ENCODE data around the gene CUX1. TPM values are rescaled to one million over a fixed set of nuclear protein-coding genes. Genes with fewer than 3 reads are reported as not detected.

Gene CUX1
- total RNA-seq, 1 experiment from 2014 or later, result 64.3 TPM

DNA sequence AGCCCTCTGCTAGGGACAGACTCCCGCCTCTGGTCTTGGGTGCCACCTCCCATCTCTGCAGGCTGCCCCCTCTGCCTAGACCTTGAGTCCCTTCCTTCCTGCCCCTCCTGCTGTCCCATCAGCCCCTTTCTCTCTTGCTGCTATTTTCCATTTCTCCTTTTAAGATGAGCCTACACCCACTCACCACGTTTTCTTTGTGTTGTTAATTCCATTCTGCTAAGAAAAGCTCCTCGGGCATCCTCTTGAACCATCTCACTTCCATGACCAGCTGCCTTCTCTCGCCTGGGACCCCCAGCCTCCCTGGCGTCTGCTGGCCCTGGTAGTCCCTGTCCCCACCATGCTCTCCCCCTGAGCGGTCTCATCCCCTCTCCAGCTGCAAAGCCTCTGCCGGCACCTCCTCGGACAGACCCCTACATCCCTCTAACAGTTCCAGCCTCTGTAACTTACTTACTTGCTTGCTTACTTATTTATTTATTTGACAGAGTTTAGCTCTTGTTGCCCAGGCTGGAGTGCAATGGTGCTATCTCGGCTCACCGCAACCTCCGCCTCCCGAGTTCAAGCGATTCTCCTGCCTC lies 373.4 kb downstream of the CUX1 start (continued):
- TF ChIP-seq, protein P1, sequence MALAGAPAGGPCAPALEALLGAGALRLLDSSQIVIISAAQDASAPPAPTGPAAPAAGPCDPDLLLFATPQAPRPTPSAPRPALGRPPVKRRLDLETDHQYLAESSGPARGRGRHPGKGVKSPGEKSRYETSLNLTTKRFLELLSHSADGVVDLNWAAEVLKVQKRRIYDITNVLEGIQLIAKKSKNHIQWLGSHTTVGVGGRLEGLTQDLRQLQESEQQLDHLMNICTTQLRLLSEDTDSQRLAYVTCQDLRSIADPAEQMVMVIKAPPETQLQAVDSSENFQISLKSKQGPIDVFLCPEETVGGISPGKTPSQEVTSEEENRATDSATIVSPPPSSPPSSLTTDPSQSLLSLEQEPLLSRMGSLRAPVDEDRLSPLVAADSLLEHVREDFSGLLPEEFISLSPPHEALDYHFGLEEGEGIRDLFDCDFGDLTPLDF (CRISPR knock-in tag; IDR thresholded peaks at IDR 0.05), result no peak

DNA sequence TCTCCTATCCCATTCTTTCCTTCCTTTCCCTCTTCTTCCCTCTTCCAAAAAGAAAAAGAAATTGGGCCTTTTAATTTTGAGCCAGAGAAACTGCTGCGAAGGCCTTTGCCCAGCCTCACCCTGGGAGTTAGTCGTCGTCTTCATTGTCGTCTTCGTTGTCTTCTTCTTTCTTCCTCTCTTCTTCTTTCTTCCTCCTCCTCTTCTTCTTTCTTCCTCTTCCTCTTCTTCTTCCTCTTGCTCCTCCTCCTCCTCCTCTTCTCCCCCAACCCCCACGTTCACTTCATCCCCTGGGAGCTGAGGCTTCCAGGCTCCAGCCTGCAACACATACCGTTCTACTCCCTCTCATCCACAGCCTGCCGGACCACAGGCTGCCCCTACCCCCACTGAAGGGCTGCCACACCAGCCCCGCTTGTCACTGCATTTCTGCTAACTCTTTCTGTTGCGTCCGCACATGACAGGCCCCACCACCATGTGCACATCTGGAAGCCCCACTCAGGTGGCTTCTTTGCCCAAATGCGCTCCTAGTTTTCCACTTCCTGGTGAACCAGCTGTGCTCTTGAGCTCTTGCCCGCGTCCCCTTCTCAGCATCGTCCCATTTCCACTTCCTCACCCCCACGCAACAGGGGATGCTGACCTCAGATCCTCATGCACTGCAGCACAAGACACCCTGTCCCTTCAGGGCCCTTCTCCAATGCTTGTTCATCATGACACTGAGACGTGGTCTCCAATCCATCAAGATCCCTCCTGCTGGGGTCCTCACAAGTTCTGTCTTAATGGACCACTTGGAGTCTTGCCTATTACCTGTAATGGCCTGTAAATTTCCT lies 374.3 kb downstream of the CUX1 start:
- Mint-ChIP-seq H3K27me3 (ENCODE audit: low read depth) (no peaks in the 10 kb centered on the region), H3K36me3 (peaks cover 31% of the 10 kb centered on the region), H3K4me1 (peaks cover 28% of the 10 kb centered on the region), H3K4me3 (no peak overlapping the region), H3K9me3 (no peaks in the 10 kb centered on the region), H3K27ac (peak overlapping the region; percentile 88)
- ATAC-seq, result no peak
- ChIA-PET POLR2A (no interaction called here), CTCF (interaction anchor here (0.6 kb wide), 1 partner anchor 303 kb away, joined by 3 read pairs; no protein-coding TSS in a partner anchor)
- DNase-seq (ENCODE audit: low spot score), result no peak
- TF ChIP-seq NR3C1 (CRISPR knock-in tag; conservative IDR thresholded peaks at IDR 0.05; ENCODE audit: low read depth), result no peak
- TF ChIP-seq, protein P2, sequence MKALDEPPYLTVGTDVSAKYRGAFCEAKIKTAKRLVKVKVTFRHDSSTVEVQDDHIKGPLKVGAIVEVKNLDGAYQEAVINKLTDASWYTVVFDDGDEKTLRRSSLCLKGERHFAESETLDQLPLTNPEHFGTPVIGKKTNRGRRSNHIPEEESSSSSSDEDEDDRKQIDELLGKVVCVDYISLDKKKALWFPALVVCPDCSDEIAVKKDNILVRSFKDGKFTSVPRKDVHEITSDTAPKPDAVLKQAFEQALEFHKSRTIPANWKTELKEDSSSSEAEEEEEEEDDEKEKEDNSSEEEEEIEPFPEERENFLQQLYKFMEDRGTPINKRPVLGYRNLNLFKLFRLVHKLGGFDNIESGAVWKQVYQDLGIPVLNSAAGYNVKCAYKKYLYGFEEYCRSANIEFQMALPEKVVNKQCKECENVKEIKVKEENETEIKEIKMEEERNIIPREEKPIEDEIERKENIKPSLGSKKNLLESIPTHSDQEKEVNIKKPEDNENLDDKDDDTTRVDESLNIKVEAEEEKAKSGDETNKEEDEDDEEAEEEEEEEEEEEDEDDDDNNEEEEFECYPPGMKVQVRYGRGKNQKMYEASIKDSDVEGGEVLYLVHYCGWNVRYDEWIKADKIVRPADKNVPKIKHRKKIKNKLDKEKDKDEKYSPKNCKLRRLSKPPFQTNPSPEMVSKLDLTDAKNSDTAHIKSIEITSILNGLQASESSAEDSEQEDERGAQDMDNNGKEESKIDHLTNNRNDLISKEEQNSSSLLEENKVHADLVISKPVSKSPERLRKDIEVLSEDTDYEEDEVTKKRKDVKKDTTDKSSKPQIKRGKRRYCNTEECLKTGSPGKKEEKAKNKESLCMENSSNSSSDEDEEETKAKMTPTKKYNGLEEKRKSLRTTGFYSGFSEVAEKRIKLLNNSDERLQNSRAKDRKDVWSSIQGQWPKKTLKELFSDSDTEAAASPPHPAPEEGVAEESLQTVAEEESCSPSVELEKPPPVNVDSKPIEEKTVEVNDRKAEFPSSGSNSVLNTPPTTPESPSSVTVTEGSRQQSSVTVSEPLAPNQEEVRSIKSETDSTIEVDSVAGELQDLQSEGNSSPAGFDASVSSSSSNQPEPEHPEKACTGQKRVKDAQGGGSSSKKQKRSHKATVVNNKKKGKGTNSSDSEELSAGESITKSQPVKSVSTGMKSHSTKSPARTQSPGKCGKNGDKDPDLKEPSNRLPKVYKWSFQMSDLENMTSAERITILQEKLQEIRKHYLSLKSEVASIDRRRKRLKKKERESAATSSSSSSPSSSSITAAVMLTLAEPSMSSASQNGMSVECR (CRISPR knock-in tag; IDR thresholded peaks at IDR 0.05; ENCODE audit: borderline replicate concordance), result no peak
- TF ChIP-seq, protein P3, sequence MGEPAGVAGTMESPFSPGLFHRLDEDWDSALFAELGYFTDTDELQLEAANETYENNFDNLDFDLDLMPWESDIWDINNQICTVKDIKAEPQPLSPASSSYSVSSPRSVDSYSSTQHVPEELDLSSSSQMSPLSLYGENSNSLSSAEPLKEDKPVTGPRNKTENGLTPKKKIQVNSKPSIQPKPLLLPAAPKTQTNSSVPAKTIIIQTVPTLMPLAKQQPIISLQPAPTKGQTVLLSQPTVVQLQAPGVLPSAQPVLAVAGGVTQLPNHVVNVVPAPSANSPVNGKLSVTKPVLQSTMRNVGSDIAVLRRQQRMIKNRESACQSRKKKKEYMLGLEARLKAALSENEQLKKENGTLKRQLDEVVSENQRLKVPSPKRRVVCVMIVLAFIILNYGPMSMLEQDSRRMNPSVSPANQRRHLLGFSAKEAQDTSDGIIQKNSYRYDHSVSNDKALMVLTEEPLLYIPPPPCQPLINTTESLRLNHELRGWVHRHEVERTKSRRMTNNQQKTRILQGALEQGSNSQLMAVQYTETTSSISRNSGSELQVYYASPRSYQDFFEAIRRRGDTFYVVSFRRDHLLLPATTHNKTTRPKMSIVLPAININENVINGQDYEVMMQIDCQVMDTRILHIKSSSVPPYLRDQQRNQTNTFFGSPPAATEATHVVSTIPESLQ (CRISPR knock-in tag; IDR thresholded peaks at IDR 0.05), result no peak
- TF ChIP-seq, protein P4, sequence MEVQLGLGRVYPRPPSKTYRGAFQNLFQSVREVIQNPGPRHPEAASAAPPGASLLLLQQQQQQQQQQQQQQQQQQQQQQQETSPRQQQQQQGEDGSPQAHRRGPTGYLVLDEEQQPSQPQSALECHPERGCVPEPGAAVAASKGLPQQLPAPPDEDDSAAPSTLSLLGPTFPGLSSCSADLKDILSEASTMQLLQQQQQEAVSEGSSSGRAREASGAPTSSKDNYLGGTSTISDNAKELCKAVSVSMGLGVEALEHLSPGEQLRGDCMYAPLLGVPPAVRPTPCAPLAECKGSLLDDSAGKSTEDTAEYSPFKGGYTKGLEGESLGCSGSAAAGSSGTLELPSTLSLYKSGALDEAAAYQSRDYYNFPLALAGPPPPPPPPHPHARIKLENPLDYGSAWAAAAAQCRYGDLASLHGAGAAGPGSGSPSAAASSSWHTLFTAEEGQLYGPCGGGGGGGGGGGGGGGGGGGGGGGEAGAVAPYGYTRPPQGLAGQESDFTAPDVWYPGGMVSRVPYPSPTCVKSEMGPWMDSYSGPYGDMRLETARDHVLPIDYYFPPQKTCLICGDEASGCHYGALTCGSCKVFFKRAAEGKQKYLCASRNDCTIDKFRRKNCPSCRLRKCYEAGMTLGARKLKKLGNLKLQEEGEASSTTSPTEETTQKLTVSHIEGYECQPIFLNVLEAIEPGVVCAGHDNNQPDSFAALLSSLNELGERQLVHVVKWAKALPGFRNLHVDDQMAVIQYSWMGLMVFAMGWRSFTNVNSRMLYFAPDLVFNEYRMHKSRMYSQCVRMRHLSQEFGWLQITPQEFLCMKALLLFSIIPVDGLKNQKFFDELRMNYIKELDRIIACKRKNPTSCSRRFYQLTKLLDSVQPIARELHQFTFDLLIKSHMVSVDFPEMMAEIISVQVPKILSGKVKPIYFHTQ (CRISPR knock-in tag; IDR thresholded peaks at IDR 0.05), result no peak
- TF ChIP-seq, protein P5, sequence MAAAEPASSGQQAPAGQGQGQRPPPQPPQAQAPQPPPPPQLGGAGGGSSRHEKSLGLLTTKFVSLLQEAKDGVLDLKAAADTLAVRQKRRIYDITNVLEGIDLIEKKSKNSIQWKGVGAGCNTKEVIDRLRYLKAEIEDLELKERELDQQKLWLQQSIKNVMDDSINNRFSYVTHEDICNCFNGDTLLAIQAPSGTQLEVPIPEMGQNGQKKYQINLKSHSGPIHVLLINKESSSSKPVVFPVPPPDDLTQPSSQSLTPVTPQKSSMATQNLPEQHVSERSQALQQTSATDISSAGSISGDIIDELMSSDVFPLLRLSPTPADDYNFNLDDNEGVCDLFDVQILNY (CRISPR knock-in tag; IDR thresholded peaks at IDR 0.05), result no peak
- TF ChIP-seq, protein P6, sequence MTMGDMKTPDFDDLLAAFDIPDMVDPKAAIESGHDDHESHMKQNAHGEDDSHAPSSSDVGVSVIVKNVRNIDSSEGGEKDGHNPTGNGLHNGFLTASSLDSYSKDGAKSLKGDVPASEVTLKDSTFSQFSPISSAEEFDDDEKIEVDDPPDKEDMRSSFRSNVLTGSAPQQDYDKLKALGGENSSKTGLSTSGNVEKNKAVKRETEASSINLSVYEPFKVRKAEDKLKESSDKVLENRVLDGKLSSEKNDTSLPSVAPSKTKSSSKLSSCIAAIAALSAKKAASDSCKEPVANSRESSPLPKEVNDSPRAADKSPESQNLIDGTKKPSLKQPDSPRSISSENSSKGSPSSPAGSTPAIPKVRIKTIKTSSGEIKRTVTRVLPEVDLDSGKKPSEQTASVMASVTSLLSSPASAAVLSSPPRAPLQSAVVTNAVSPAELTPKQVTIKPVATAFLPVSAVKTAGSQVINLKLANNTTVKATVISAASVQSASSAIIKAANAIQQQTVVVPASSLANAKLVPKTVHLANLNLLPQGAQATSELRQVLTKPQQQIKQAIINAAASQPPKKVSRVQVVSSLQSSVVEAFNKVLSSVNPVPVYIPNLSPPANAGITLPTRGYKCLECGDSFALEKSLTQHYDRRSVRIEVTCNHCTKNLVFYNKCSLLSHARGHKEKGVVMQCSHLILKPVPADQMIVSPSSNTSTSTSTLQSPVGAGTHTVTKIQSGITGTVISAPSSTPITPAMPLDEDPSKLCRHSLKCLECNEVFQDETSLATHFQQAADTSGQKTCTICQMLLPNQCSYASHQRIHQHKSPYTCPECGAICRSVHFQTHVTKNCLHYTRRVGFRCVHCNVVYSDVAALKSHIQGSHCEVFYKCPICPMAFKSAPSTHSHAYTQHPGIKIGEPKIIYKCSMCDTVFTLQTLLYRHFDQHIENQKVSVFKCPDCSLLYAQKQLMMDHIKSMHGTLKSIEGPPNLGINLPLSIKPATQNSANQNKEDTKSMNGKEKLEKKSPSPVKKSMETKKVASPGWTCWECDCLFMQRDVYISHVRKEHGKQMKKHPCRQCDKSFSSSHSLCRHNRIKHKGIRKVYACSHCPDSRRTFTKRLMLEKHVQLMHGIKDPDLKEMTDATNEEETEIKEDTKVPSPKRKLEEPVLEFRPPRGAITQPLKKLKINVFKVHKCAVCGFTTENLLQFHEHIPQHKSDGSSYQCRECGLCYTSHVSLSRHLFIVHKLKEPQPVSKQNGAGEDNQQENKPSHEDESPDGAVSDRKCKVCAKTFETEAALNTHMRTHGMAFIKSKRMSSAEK (CRISPR knock-in tag; IDR thresholded peaks at IDR 0.05; ENCODE audit: borderline replicate concordance), result no peak
- TF ChIP-seq, protein P7, sequence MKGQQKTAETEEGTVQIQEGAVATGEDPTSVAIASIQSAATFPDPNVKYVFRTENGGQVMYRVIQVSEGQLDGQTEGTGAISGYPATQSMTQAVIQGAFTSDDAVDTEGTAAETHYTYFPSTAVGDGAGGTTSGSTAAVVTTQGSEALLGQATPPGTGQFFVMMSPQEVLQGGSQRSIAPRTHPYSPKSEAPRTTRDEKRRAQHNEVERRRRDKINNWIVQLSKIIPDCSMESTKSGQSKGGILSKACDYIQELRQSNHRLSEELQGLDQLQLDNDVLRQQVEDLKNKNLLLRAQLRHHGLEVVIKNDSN (CRISPR knock-in tag; IDR thresholded peaks at IDR 0.05), result no peak
- TF ChIP-seq, protein P8, sequence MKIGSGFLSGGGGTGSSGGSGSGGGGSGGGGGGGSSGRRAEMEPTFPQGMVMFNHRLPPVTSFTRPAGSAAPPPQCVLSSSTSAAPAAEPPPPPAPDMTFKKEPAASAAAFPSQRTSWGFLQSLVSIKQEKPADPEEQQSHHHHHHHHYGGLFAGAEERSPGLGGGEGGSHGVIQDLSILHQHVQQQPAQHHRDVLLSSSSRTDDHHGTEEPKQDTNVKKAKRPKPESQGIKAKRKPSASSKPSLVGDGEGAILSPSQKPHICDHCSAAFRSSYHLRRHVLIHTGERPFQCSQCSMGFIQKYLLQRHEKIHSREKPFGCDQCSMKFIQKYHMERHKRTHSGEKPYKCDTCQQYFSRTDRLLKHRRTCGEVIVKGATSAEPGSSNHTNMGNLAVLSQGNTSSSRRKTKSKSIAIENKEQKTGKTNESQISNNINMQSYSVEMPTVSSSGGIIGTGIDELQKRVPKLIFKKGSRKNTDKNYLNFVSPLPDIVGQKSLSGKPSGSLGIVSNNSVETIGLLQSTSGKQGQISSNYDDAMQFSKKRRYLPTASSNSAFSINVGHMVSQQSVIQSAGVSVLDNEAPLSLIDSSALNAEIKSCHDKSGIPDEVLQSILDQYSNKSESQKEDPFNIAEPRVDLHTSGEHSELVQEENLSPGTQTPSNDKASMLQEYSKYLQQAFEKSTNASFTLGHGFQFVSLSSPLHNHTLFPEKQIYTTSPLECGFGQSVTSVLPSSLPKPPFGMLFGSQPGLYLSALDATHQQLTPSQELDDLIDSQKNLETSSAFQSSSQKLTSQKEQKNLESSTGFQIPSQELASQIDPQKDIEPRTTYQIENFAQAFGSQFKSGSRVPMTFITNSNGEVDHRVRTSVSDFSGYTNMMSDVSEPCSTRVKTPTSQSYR (CRISPR knock-in tag; IDR thresholded peaks at IDR 0.05), result no peak
- TF ChIP-seq, protein P9, sequence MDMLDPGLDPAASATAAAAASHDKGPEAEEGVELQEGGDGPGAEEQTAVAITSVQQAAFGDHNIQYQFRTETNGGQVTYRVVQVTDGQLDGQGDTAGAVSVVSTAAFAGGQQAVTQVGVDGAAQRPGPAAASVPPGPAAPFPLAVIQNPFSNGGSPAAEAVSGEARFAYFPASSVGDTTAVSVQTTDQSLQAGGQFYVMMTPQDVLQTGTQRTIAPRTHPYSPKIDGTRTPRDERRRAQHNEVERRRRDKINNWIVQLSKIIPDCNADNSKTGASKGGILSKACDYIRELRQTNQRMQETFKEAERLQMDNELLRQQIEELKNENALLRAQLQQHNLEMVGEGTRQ (CRISPR knock-in tag; IDR thresholded peaks at IDR 0.05), result no peak
- TF ChIP-seq ZNF423 (CRISPR knock-in tag; IDR thresholded peaks at IDR 0.05), result no peak
